Measurements from ENCODE around the gene NKX3-2. TPM values are rescaled to one million over a fixed set of nuclear protein-coding genes. Genes with fewer than 3 reads are reported as not detected.

NKX3-2 gene
- total and polyA plus RNA-seq, 12 donors, result 0.06 to 0.50 (median 0.24) TPM; not detected in 5

- peaks cover 90% of the 10 kb centered on the region for H3K27me3 ChIP-seq
- H3K4me3 ChIP-seq, result no peak overlapping the region
- 22 to 26% (median 22%) methylated on average over 22 to 23 of the region's 23 CpGs for WGBS, 4 donors
- no peaks in the 10 kb centered on the region for H3K9me3 ChIP-seq (replicated peaks in 1 of 3)
- TF ChIP-seq CTCF (IDR thresholded peaks at IDR 0.05) (no peak), POLR2A (IDR thresholded peaks at IDR 0.05) (no peak)
- no peak overlapping the region for H3K27ac ChIP-seq
- intact Hi-C loops (cut with DNase I), result loop anchor here (10.0 kb wide), 2 partner anchors 136 to 686 kb away; no protein-coding TSS in a partner anchor
- no peak for DNase-seq
- peaks cover 0 to 30% of the 10 kb centered on the region in 2 donors for H3K4me1 ChIP-seq (replicated peaks in 1 of 2)
- H3K36me3 ChIP-seq (replicated peaks in 1 of 2), result no peaks in the 10 kb centered on the region
These were observed 3.7 kb downstream of the NKX3-2 start for GRCh38 chr4:13540446-13541175.

GRCh38 chr4:13539619-13540445 is 4.5 kb downstream of the NKX3-2 start:
- DNase-seq, result peak in 1 of 7 donors; percentile 21
- peaks cover 92% of the 10 kb centered on the region for H3K27me3 ChIP-seq
- 9 to 15% (median 13%) methylated on average over 33 to 42 of the region's 42 CpGs for WGBS, 4 donors
- no peak overlapping the region for H3K27ac ChIP-seq
- no peak overlapping the region for H3K4me3 ChIP-seq
- no peaks in the 10 kb centered on the region for H3K36me3 ChIP-seq (replicated peaks in 1 of 2)
- intact Hi-C loops (cut with DNase I), result loop anchor here (10.0 kb wide), 2 partner anchors 135 to 685 kb away; no protein-coding TSS in a partner anchor
- no peaks in the 10 kb centered on the region for H3K9me3 ChIP-seq (replicated peaks in 1 of 3)
- peaks cover 0 to 22% of the 10 kb centered on the region in 2 donors for H3K4me1 ChIP-seq (replicated peaks in 1 of 2)
- TF ChIP-seq POLR2A (IDR thresholded peaks at IDR 0.05) (no peak), CTCF (IDR thresholded peaks at IDR 0.05) (no peak)

- no peak for DNase-seq
- no peaks in the 10 kb centered on the region for H3K36me3 ChIP-seq (replicated peaks in 1 of 2)
- intact Hi-C loops (cut with DNase I), result no loop called here
- H3K4me3 ChIP-seq, result no peak overlapping the region
- no peaks in the 10 kb centered on the region for H3K9me3 ChIP-seq (replicated peaks in 1 of 3)
- peaks cover 97% of the 10 kb centered on the region for H3K27me3 ChIP-seq
- H3K27ac ChIP-seq, result no peak overlapping the region
- H3K4me1 ChIP-seq (replicated peaks in 1 of 2), result peaks cover 0 to 19% of the 10 kb centered on the region in 2 donors
- WGBS, 4 donors, result 7 to 9% (median 8%) methylated on average over 18 to 23 of the region's 23 CpGs
- TF ChIP-seq POLR2A (IDR thresholded peaks at IDR 0.05), result no peak
These were observed 5.2 kb downstream of the NKX3-2 start for GRCh38 chr4:13539047-13539618.

- Histone ChIP-seq H3K9me3 (replicated peaks in 1 of 3) (no peaks in the 10 kb centered on the region), H3K27ac (no peak overlapping the region), H3K27me3 (peaks cover 97% of the 10 kb centered on the region), H3K4me3 (no peak overlapping the region), H3K4me1 (replicated peaks in 1 of 2) (peaks cover 0 to 13% of the 10 kb centered on the region in 2 donors), H3K36me3 (replicated peaks in 1 of 2) (no peaks in the 10 kb centered on the region)
- intact Hi-C loops (cut with DNase I), result no loop called here
- 15 to 19% (median 18%) methylated on average over 16 of the region's 16 CpGs for WGBS, 4 donors
- TF ChIP-seq POLR2A (IDR thresholded peaks at IDR 0.05) (no peak), CTCF (IDR thresholded peaks at IDR 0.05) (no peak)
- no peak for DNase-seq
These were observed 5.8 kb downstream of the NKX3-2 start for GRCh38 chr4:13538427-13538973.
